ENCODE data around the gene PAIP1.

- TF ChIP-seq, protein P1, sequence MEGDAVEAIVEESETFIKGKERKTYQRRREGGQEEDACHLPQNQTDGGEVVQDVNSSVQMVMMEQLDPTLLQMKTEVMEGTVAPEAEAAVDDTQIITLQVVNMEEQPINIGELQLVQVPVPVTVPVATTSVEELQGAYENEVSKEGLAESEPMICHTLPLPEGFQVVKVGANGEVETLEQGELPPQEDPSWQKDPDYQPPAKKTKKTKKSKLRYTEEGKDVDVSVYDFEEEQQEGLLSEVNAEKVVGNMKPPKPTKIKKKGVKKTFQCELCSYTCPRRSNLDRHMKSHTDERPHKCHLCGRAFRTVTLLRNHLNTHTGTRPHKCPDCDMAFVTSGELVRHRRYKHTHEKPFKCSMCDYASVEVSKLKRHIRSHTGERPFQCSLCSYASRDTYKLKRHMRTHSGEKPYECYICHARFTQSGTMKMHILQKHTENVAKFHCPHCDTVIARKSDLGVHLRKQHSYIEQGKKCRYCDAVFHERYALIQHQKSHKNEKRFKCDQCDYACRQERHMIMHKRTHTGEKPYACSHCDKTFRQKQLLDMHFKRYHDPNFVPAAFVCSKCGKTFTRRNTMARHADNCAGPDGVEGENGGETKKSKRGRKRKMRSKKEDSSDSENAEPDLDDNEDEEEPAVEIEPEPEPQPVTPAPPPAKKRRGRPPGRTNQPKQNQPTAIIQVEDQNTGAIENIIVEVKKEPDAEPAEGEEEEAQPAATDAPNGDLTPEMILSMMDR (IDR thresholded peaks at IDR 0.05; ENCODE audit: low read length) = no peak
- TF ChIP-seq EZH2 (IDR thresholded peaks at IDR 0.05; ENCODE audit: borderline replicate concordance, low read length) = no peak
Observed at GRCh38 chr5:43563321-43563720, 6.4 kb upstream of the PAIP1 start.
